Stimulated activated CD4-positive, alpha-beta T cell treated with anti-CD3 and anti-CD28 coated beads, TNF-alpha, amount 100 ng/mL, for 24 hours (primary cell): ENCODE results near the gene PDIA5.
A peak's percentile ranks its signal among the peaks of the same experiment; 100 is the strongest.

Experiments used
- DNase-seq, 3 experiments: peaks; one replicate each; pipeline ENCODE4 v3.0.0-alpha.2; 2020; ENCODE audit warnings: low read depth in 3 of 3

The PDIA5 gene

DNA sequence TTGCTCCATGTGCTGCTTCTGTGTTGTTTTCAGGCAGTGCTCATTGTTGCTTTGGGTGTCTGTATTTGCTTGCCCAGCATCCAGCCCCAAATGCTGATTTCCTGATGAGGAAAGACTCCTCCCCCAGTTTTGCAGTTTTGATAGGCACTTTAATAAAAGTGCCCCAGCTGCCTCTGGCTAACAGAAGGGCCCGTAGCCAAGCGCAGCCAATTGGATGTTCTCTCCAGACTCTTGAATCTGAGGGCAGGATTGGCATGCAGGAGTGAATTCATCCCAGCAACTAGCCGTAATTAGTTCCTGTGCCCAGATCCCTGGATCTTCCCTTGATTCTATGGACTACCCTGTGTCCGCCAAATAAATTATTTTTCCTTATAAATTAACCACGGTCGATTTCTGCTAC, 24.4 kb upstream of the PDIA5 start:
- no peak for DNase-seq

DNA sequence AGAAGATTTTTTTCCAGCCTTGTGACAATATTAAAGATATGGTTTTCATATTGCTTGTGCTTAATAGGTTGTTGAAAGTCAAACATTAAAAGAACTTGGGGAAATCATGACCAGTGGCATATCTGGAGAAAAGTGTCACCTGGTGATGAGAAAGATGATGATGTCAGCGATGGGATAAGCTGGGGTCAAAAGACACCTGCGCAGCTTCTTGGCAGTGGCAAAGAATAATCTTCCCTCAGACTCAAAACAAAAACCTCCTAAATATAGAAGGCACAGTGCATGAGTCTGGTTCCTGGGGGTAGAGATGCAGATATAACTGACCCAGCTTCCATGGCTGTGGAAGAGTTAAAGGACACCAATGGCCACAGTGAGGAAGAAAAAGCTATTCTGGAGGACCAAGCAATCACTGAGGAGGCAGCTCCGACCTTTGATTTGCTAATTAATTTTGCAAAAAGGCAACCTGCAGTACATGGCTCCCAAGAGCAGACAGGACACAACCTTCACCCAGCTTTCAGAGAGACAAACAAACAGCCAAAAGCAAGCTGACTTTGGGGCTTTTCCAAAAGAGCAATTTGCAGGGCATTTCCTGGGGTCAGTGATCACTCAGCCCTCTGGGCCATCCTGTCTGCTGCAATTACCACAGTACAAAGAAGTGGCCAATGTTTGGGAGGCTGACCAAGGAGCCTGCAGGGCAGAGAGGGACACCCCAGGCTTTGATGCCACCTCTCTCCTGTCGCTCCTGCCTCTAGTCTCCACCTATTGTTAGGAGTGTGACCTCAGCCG, 21.7 kb upstream of the PDIA5 start:
- no peak for DNase-seq

DNA sequence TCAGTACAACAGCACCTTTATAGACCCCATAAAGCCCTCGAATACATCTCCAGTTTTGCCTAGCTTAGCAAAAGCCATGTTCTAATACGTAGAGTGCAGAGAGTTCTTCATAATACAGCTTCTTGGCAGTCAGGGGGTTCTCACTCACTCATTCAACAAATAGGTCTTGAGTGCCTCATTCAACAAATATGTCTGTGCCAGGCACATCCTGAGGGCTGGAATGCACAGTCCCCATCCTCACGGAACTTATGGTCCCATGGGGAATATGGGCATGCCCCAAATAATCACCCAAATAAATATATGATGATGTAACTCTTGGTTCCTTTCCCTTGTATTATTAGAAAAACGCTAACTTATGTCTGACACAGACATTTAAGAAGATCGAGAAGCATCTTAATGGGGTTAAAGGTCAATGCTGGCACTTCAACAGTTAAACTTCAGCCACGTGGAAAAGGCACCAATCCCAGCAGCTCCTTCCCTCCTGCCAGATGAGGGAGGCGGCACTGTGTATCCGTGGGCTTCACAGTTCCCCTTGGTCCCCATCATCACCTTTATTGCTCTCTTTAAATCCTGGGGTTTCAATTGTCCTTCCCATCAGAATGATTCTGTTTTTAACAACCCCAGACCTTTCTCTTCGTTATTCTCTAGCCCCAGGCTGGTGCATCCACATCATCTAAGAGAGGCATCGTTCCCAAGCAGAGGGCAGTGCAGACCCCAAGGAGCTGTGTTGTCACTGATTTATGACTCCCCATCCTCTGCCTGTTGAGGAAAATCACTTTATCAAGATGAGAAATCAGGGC, 20.4 kb upstream of the PDIA5 start:
- no peak for DNase-seq

DNA sequence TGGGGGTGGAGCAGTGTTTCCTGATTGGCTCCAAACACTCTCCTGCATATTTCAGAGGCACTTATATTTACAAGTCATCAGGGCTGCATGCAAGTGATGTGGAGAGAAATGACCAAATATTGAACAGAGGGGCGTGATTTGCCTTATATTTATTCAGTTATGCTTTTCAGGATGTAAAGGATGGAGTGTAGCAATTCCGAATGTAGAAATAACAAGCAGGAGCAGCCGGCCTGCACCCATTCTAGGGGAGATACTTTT, 19.8 kb upstream of the PDIA5 start:
- no peak for DNase-seq

DNA sequence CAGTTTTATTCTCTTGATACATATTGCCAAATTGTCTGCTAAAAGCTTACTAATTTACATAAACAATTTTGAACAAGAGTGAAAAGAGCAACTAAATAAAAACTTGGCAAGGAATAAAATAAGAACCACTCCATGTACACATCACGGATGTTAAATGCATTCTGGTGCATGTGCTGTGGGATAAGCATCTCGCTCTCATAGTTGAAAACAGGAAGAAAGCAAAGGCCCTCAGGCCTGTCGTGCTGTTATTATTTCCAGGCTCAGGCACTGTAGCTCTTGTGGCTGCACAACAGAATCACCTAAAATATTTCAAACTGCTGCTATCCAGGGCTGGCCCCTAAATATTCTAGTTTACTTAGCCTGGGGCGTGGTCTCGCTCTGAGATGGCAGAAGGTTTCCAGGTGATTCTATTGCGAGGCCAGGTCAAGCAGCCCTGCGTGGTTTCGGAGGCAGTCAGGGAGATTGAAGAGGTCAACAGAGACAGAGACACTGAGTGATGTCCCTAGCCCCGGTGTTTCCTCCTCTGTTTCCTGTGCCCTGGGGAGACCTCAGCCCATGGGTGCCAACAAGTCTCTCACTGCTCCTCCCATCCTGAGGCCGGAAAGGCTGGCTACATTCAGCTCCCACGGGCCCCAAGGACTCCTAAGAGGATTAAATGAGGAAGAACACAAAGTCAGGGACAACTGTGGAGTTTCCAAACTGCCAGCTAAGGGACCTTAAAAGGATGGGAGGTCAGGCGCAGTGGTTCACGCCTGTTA, 18.2 kb upstream of the PDIA5 start:
- DNase-seq: no peak

DNA sequence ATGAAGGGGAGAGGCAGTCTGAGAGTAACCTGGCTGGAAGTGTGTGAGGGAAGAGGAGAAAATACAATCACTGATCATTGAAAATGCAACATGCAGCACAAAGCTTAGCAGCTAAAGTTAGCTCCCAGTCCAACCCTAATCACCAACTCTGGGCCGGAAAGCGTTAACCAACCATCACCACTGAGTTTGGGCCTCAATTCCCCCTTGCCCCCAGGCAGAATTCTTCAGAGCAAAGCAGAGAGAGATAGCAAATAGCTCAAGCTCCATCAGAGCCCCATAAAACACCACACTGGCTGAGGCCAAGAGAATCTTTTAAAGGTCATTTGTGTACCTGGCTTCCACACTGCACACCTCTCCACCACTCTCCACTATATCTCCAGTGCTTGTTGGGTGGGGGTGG, 16.2 kb upstream of the PDIA5 start:
- no peak for DNase-seq

DNA sequence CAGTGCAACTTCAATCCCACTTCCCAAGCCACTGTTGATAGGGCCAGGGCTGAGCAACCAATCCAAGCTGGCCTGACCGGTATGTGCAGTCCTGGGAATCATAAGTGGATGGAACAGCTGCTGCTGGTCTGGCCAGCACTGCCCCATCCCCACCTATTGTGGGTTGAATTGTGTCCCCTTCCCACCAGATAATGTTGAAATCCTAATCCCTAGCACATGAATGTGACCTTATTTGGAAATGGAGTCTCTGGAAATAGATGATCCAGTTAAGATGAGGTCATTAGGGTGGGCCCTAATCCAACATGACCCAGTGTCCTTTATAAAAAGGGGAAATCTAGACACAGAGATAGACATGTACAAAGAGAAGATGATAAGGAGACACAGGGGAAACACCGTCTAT, 13.7 kb upstream of the PDIA5 start:
- DNase-seq: no peak

DNA sequence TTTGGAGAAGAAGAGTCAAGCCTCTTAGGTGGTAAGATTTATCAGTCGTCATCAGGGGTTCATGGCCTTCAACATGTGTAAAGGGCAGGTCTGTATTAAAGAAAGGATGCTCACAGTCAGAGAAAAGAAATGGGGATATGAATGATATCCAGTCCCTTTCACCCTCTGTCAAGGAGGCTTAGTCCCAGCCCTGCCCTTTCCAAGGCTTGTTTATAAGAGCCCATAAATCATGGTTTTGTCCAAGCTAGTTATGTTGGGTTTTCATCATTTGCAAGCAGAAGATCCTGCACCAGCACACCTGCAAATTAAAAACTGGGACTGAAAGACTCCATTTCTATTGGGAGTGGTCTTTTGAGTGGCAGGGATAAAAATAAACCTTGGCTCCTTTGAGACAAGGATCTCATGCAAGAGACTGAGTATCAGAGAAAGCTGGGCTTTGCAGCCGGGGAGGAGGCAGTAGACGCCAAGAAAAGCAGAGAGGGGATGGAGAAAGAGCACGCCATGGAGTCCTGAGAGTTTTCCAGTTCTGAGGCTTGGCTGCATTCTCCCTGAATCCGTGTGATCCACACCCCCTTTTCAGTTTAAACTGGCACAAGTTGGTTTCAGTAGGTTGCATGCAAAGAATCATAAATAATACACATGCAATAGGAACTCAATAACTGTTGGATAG, 12.6 kb upstream of the PDIA5 start:
- no peak for DNase-seq

DNA sequence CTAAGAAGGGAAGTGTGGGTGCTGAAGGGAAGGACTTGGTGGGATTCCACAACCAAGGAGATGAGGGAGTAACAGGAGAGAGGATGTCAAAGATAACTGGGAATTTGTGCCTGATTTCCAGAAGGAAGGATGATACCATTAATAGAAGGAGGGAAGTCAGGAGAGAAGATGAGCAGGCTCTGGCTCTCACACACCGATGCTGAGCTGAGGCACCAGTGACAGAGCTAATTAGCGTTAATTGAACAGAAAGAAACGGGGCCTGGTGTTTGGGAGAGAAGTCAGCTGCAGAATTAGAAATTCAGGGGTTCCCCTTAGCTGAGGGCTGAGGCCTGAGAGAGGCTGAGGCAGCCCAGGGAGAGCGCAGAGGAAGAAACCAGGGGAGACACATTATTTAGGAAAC, 11.9 kb upstream of the PDIA5 start:
- DNase-seq: no peak

DNA sequence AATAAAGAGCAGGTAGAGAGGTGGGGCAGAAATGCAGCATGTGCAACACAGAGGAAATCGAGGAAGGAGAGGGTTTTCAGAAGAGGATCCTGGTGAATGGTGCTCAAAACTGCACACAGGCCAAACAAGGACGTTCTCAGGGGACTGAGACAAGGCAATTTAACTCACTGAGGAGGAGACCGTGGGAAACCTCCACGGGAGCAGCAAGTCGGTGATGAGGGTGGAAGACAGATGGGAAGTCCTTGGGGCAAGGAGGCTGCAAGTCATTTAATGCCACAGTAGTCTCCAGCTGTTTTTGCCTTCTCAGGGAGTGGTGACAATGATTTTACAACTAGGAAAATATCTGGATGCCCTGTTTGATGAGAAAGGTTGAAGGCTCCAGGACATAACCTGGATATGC, 11.5 kb upstream of the PDIA5 start:
- DNase-seq: no peak

DNA sequence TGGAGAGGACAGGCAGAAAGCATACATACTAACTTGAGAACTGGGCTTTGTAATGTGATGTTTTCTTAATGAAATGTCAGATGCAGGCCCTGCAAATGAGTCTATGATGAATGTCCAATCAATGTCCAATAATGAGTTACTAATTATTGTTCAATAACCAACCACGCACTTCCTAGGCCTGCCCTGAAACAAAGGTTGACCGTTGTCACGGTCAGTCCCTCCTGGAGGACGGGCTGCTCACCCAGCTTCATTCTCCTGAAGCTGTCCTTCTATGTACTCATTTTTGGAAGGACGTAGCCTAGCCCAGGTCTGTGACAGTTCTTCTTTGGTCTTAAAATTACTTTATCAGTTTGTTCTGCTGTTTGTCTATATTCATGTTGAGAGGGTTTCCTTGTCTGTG, 8.3 kb upstream of the PDIA5 start:
- DNase-seq: no peak

DNA sequence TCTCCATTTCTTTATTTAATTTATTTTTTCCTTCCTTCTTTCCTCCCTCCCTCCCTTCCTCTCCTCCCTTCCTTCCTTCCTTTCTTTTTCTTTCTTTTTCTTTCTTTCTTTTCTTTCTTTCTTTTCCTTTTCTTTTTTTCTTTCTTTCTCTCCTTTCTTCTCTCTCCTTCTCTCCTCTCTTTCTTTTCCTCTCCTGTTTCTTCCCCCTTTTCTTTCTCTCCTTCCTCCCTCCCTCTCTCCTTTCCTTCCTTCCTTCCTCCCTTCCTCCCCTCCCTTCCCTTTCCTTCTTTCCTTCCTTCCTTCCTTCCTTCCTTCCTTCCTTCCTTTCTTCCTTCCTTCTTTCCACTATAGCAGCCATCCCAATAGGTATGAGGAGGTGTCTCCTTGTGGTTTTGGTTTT, 6.8 kb upstream of the PDIA5 start:
- no peak for DNase-seq

DNA sequence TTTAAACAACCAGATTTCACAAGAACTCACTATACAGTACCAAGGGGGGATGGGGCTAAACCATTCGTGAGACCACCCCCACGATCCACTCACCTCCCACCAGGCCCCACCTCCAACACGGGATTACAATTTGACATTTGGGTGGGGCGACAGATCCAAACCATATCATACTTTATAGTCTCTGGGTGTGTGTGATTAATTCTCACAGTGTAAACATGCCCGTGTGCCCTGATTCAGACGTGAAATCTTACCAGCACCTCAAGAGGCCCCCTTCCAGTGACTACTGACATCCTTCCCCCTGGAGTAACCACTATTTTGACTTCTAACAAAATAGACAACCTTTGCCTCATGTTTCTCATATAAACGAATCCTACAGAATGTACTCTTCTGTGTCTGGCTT, 5.0 kb upstream of the PDIA5 start:
- no peak for DNase-seq

DNA sequence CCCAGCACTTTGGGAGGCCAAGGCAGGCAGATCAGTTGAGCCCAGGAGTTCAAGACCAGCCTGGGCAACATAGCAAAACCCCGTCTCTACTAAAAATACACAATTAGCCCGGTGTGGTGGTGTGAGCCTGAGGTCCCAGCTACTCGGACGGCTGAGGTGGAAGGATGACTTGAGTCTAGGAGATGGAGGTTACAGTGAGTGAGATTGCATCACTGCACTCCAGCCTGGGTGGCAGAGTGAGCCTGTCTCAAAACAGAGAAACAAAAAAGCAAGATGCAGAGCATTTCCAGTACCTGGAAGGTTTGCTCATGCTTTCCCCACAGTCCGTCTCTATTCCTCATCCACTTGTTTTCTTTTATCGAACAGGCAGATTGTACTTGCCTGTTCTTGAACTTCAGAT, 3.8 kb upstream of the PDIA5 start:
- DNase-seq: no peak

DNA sequence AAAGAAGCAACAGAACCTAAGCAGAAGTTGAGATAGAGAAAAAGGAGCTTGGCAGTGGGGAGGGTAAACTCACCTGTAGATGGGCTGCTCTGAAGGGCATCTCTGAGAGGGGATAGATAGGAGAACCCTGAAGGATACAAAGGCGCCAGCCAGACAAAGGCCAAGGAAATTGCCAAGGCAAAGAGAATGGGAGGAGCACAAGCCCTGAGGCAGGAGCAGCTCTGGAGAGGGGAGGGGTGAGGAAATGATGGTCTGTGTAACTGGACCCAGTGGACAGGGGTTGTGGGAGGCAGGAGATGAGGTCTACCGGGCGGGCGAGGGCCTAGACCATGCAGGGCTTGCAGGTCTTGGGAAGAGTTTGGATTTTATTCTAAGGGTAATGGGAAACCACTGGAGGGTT, 2.3 kb upstream of the PDIA5 start:
- no peak for DNase-seq

DNA sequence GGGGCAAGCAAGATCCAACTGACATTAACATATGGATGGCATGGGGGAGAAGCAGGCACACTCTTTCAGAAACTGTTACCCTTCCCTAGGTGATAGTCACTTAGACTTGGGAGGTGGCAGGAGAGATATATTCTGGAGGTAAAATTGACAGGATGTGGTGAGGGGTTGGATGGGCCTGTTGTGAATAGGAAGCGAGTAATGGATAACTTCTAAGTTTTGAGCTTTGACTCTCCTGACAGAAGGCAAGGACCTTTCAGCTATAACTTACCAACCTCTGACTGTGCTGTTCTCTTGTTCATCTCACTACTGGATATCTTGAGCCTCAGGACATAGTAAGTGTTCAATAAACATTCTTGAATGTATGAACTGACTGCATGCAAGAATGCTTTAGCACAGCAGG, 1.9 kb upstream of the PDIA5 start:
- no peak for DNase-seq

DNA sequence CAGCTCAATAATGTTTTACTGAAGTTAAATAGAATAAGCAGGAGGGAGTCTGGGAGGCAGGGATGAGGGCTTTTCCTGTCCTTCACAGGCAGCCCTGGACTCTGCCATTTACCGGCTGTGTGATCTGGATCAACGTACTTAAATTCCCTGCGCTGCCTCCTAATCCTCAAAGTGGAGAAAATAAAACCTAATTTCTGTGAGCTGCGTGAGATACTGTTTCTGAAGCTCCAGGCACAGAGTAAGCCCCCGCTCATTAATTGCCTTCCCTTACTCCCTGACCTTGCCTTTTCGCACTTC, 278 bp upstream of the PDIA5 start:
- DNase-seq: no peak

DNA sequence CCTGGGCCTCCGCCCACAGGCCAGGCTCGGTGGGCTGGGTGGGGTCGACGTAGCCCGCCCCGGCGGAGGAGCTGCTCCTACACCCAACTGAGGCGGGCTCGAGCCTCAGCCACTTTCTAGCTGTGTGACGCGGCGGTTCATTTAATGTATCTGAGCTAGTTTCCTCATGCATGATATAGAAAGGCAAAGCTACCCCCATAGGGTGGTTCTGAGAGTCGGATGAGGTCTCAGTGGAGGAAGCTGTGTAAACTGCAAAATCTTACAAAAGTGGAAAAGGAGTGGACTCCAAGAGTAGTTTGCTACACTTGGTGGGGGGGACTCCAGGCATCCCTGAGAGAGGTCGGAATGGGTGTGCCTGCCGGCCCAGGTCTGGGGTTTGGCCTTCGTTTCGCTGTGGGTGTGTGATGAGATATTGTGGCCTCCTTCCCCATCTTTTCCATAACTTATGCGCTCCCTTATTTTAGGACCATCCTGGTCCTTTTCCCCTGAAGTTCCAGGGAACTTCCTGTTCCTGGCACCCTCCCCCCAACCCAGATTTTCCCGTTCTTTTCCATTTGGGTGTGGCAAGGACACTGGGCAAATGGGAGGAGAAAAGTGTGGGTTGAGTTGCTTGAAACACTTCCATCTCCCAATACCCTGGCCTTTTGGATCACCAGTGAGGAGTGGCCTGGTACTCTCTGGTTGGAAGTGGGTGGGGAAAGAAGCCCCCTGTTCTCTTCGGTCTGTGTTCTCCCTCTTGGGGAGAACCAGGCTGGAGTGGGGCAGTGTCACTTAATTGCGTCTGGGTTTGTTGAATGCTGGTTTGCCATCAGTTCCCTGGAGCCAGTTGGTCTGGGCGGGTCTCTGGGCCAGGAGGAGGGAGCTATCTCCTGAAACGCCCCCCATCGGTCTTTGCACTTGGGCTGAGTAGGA, 1.1 kb downstream of the PDIA5 start:
- DNase-seq: peak in 1 of 3 experiments; percentile 5

DNA sequence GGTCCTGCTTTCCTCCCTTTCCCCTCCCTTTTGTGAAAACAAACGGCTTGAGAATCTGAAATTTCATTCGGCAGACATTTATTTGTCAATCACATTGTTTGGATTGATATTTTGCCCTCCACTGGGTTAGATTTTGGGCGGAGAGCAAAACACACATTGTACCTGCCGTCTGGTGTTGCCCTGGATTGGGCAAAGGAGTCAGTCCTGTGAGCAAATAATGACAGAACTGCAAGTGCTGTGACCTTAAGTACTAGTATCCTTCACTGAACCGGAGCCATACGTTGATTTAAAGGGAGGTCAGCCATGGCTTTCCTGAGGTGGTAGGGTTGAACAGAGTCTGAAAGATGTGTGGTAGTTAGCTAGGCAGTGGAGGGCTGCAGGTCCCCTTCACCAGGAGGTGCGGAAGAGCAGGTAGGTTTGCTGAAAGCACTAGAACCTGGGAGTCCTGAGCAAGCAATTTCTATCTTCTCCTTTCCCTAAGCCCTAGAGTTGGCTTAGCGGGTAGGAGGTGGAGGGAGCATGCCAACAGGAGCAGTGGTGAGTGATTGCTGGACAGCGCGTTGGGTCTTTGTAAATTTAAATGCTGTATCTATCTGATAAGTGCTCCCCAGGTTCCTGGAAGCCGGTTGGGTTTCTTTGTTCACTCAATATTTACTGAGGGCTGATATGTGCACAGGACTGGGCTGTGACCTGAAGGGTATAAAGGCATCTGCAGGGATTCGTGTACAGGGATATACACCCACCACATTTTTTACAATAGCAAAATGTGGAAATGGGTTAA, 2.0 kb downstream of the PDIA5 start:
- no peak for DNase-seq

DNA sequence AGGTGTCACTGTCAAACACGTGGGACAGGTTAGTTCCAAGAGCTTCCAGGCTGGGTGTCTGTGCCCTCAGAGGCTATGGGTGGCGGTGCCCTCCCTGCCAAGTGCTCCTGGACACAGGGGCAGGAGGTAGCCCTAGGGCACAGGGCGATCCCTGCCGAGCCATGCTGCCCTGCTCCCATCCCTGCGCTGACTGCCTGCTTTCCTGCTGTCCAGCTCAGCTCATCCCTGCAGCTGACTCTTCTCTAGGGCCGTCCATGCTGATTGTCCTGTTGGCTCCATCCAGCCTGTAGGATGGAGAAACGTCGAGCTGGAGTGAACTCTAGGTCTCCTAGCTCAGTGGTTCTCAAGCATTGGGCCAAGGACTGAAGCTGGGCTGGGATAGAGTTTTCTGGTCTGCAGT, 3.7 kb downstream of the PDIA5 start:
- DNase-seq: no peak

DNA sequence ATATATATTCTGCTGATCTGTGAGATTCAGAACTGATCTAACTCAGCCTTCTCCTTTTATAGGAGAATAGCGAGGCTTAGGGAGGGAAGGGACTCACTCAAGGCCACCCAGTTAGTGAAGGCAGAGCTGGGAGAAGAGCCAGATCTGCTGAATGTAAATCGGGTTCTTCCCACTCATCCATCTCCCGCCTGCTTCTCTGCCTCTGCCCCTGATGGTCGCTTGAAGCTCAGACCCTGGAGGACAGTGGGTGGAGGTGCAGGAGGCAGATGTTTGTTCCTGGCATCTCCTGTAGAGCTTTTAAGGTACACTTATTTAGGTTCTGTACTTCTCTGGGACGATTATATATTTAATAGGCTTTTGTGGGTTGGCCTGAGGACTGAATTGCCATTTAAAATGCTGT, 4.3 kb downstream of the PDIA5 start:
- no peak for DNase-seq
